ENCODE measurements around the gene ANKRD44.

Gene ANKRD44

GRCh38 chr2:197211881-197212342 lies 98.7 kb downstream of the ANKRD44 start:
- in situ Hi-C loops (cut with HindIII; ENCODE audit: low sequenced_read_pairs): no loop called here

- in situ Hi-C loops (cut with HindIII; ENCODE audit: low sequenced_read_pairs): no loop called here
Observed at GRCh38 chr2:197210430-197210829, 100.2 kb downstream of the ANKRD44 start.

DNA sequence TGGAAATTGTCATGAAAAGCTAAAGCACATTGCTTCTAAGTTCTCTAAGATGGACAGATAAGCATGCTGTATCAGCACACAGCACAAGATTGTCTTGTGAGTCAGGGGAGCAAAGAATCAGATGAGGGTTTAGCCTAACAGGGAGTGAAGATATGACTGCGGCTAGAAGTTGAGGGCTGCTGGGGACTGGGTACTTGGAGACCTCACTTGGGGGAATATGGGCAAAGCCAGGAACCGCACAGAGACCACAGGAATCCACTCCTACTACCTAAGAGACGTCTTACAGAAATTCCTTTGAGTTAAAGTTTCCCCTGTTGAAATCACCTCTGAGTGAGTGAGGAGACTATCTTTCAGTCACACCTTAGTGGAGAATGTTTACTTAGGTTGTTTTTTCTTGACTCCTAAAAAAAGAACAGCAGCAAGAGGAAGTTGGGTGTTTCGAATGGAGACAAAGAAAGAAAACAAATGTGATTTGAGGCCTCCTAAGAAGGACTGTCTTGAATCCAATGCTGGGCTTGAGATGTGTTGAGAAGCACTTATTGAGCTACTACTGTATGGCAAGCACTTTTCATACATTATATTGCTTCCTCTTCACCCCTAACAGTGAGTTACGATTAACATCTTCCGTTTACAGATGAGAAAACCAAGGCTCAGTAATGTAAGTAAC lies 100.7 kb downstream of the ANKRD44 start:
- in situ Hi-C loops (cut with HindIII; ENCODE audit: low sequenced_read_pairs): no loop called here

DNA sequence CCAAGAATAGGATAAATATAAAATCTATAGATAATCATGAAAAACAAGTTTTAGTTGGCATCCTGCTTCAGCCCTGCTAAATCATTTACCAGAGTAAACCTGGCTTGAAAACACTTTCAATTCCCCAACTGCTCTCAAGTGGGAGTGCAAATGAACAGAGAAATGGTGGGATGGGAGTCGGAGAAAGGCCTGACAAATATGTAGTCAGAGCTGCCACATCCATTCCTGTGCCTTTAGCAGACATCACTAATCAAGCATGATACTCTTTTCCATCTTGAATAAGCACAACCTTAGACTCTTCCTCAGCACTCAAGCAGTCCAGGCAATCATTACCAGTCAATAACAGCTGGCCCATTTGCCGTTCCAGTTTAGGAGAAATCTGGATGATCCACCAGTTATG lies 101.3 kb downstream of the ANKRD44 start:
- in situ Hi-C loops (cut with HindIII; ENCODE audit: low sequenced_read_pairs): no loop called here

- in situ Hi-C loops (cut with HindIII; ENCODE audit: low sequenced_read_pairs): no loop called here
Observed at GRCh38 chr2:197208841-197209240, 101.7 kb downstream of the ANKRD44 start.

DNA sequence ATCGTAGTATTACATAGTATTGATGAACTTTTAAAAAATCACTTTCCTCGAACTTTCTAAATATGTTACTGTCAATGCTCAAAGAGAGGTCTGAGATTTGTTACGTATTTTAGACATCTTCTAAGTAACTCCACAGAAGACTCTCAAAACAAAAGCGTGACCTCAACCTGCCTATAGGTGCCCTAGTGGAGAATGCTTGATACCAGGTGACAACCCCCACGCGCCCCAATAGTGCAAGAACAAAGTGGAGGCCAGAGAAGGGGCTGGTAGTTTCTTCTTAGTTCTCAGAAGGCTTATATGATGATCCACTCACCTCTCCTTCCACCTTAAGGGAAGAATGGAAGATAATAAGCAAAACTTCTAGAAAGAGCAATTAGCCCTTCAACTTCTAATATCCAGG lies 102.6 kb downstream of the ANKRD44 start:
- in situ Hi-C loops (cut with HindIII; ENCODE audit: low sequenced_read_pairs): no loop called here

DNA sequence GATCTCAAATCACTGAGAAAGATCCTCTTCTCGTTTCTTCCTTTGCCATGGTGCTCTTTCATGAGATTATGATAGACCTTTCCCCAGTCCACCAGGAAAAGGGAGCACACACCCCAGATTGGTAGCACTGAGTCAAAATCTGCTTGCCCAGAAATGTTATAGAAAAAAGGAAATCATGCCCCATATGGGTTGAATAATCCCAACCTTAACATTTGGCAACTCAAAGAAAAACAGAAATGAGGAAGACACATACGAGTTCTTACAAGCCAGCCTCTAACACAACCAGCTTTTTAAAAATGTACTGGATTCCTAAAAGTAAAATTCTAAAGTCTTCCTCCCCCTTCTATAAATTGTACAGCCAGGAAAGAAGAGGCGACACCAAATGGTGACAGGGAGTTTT lies 103.0 kb downstream of the ANKRD44 start:
- in situ Hi-C loops (cut with HindIII; ENCODE audit: low sequenced_read_pairs): no loop called here

DNA sequence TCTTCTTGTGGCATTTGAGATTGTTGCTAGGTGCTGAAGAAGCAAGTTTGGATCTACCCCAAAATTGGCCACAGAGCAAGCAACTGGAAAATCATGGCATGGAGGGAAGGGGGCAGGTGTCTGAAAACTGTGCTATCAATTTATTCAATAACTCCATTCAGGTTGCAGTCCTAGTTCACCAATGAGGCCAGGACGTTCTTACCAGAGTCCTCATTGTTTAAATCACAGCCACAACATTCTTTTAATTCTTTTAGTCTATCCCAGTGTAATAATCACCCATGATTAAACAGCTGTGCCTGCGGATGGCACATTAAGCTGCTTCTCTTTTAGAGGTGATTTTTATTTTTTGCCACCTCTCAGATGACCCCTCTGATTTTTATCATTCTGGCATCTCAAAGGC lies 103.5 kb downstream of the ANKRD44 start:
- in situ Hi-C loops (cut with HindIII; ENCODE audit: low sequenced_read_pairs): no loop called here

GRCh38 chr2:197205585-197206215 lies 104.9 kb downstream of the ANKRD44 start:
- in situ Hi-C loops (cut with HindIII; ENCODE audit: low sequenced_read_pairs): no loop called here

- in situ Hi-C loops (cut with HindIII; ENCODE audit: low sequenced_read_pairs): no loop called here
Observed at GRCh38 chr2:197204519-197205250, 105.9 kb downstream of the ANKRD44 start.

- in situ Hi-C loops (cut with HindIII; ENCODE audit: low sequenced_read_pairs): no loop called here
Observed at GRCh38 chr2:197201874-197202273, 108.7 kb downstream of the ANKRD44 start.

GRCh38 chr2:197200762-197201058 lies 109.9 kb downstream of the ANKRD44 start:
- in situ Hi-C loops (cut with HindIII; ENCODE audit: low sequenced_read_pairs): no loop called here

DNA sequence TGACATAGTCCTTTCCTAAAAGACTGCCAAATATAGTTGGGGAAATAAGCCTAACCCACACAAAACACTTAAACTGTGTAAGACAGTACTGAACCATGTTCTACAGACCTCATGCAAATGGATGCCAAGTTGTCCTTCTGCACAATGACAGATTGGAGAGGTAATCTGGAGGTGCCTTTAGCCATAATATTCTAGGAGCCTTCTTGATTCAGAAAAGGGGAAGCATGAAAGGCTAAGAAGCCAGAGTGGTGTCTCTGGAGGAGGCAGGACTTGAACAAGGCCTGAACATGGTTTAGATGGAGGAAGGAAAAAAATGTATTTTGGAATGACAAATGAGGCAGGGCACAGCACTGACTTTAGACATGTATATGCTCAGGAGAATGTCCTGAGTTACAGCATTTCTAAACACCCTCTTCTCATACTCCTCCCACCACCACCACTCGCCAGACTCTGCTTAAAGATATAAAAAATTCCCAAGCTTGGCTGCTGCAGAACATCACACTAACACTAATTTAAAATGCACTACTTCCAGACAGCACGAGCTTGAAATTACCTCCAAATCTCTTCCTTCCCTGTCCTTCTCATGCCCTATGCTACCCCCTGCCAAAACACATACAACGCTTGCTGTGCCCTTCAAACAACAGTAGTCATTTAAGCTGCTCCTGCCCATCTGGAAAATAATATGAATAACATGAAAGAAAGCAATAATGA lies 110.4 kb downstream of the ANKRD44 start:
- in situ Hi-C loops (cut with HindIII; ENCODE audit: low sequenced_read_pairs): no loop called here

- in situ Hi-C loops (cut with HindIII; ENCODE audit: low sequenced_read_pairs): loop anchor here (25.0 kb wide), 1 partner anchor 163 kb away; no protein-coding TSS in a partner anchor
Observed at GRCh38 chr2:197198890-197199289, 111.7 kb downstream of the ANKRD44 start.

GRCh38 chr2:197197895-197198311 lies 112.7 kb downstream of the ANKRD44 start:
- in situ Hi-C loops (cut with HindIII; ENCODE audit: low sequenced_read_pairs): loop anchor here (25.0 kb wide), 1 partner anchor 164 kb away; no protein-coding TSS in a partner anchor

DNA sequence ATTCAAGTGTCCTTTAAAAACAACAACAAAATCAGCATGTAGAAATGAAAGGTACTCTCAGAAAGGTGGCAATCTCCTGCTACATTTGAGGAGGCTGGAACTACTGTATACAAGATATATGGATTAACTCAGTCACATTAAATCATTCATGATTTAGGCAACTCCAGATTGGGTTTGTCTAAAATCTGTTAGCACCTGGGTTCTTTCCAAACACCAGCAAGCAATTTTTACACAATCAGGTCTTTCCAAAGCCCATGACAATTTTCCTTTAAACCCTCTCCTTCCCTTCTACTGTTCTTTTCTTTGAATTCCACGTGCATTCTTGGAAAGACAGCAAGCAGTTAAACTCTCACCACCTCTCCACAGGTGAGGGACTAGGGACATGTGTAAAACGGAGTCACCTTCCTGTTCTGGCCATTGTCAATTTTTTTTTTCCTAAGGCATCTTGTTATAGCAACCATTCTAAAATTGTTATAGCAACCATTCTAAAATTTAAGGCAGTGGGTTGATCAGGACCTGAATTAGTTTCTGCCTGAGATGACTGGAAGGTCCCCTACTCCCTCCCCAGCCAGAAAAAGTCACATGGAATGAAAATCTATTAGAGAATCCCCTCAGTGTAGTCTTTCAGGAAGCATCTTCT lies 113.9 kb downstream of the ANKRD44 start:
- in situ Hi-C loops (cut with HindIII; ENCODE audit: low sequenced_read_pairs): loop anchor here (25.0 kb wide), 1 partner anchor 166 kb away; no protein-coding TSS in a partner anchor

GRCh38 chr2:197195518-197195917 lies 115.1 kb downstream of the ANKRD44 start:
- in situ Hi-C loops (cut with HindIII; ENCODE audit: low sequenced_read_pairs): loop anchor here (25.0 kb wide), 1 partner anchor 167 kb away; no protein-coding TSS in a partner anchor

DNA sequence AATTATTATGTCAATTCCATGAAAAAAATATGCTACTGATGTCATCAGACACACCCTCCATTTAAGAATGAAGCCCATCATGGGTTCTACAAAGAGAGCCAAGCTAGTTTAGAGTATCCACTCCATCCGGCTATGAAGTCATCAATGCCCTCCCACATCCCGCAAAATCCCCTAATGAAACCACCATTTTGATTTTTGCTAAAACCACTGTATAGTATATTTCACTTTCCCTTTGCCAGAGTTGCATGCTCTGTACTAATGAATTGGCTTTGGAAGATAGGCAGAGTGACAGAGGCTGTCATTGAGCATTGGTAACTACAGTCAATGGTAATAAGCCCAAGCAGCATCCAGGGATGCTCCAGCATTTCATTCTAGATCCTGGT lies 118.6 kb downstream of the ANKRD44 start:
- in situ Hi-C loops (cut with HindIII; ENCODE audit: low sequenced_read_pairs): loop anchor here (25.0 kb wide), 1 partner anchor 170 kb away; no protein-coding TSS in a partner anchor

DNA sequence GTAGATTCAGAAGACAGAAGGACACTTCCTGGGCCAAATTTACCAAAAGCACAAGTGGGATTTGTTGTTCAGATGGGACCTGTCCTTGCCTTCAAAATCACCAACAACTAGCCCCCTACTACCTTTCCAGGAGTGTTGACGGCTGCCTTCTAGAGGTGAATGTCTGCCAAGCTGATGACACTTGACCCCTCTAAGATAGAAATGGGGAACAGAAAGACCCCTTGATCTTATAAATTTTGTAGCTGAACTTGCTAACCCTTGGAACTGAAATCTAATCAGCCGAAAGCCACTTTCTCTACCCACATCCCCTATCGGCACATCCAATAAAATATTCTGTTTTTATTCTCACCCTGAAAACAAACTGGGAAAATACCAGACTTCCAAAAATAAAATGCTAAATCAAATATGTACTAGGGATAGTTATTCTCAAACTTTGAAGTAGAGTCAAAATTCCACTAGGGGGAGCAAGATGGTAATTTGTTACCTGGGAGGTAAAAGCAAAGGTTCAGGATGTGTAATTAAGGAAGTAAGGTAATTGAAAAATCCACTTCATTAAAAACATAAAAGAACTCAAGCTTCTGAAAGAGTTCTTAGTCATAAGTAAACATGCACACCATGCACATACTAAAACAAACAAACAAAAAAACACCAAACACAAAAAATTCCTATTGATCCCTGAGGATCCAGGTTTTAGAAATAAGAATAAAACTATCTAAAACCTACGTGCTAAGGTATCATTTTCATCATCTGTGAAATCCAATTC lies 119.2 kb downstream of the ANKRD44 start:
- in situ Hi-C loops (cut with HindIII; ENCODE audit: low sequenced_read_pairs): loop anchor here (25.0 kb wide), 1 partner anchor 171 kb away; no protein-coding TSS in a partner anchor

DNA sequence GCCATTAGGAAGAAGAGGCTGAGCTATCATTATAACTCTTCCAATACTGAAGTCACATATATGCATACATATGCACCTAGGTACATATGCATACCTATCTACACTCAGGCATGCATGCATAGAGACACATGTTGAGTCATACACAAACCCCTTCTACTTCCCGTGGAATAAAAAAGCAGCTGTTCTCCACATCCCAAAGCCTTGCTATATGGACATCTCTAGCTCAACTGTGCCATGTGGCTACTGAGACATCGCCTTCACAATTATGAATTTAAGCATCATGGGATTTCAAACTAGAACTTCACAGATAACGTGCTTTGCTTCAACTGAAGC lies 120.5 kb downstream of the ANKRD44 start:
- in situ Hi-C loops (cut with HindIII; ENCODE audit: low sequenced_read_pairs): loop anchor here (25.0 kb wide), 1 partner anchor 172 kb away; no protein-coding TSS in a partner anchor
